Endothelial cell of umbilical vein (primary cell): ENCODE data around the gene SLC6A7. TPM values are rescaled to one million over a fixed set of nuclear protein-coding genes. Genes with fewer than 3 reads are reported as not detected.

ENCODE experiments used
- BruUV-seq: library from RNA; stranded (reverse); fragments of 400-500 nt; replicated peaks from 2 replicates; lab custom pipeline; 2021; lab: Mats Ljungman, UMichigan
- CTCF ChIA-PET: fragments of 300-600, 350-600 bp; sonication (Branson Sonifier 250); formaldehyde crosslinking; loops from one replicate; lab custom pipeline; 2021; ENCODE audit warnings: antibody characterized with exemption, inconsistent platforms; lab: Charles Lee
- POLR2A ChIA-PET: fragments of 300-600, 350-600 bp; sonication (Branson Sonifier 250); formaldehyde crosslinking; loops from one replicate; lab custom pipeline; 2021; ENCODE audit warnings: antibody characterized with exemption, inconsistent platforms; lab: Charles Lee
- DNase-seq: peaks from one replicate; pipeline ENCODE4 v3.0.0-alpha.2; 2011; ENCODE audit warnings: low read depth, low spot score
- FAIRE-seq: peaks from 2 replicates; lab custom pipeline; 2011; peaks lifted over from hg19 to GRCh38; lab: Jason Lieb, UNC
- H2AFZ ChIP-seq: 2 replicates; pipeline ENCODE4 v1.6.0; 2012; ENCODE audit warnings: low read depth, low read length, control low read depth, inconsistent platforms
- H3K27ac ChIP-seq: 2 replicates; pipeline ENCODE4 v1.5.1; 2011; ENCODE audit warnings: low read depth, mild to moderate bottlenecking, control low read depth, low read length, moderate library complexity; ENCODE audit not compliant: insufficient read depth
- H3K27me3 ChIP-seq, 2 experiments: 2 replicates each; pipeline versions ENCODE4 v1.6.0 to v1.6.1; 2011; ENCODE audit warnings: low read length in 2 of 2, mixed read lengths in 1 of 2; ENCODE audit not compliant: control insufficient read depth in 2 of 2, insufficient read depth in 2 of 2
- H3K36me3 ChIP-seq, 2 experiments: 2 replicates in 1 of 2; 3 replicates in 1 of 2; pipeline ENCODE4 v1.5.1; 2011; ENCODE audit warnings: low read length in 2 of 2, mild to moderate bottlenecking in 1 of 2, moderate library complexity in 1 of 2; ENCODE audit not compliant: control insufficient read depth in 2 of 2, insufficient read depth in 2 of 2; ENCODE audit errors: extremely low read depth in 1 of 2
- H3K4me1 ChIP-seq: 3 replicates; pipeline ENCODE4 v1.5.1; 2011; ENCODE audit warnings: mild to moderate bottlenecking, low read length; ENCODE audit not compliant: control insufficient read depth, insufficient read depth; ENCODE audit errors: extremely low read depth
- H3K4me2 ChIP-seq: 2 replicates; pipeline ENCODE4 v1.6.1; 2011; ENCODE audit warnings: low read length, control low read depth, mixed read lengths; ENCODE audit not compliant: insufficient read depth
- H3K4me3 ChIP-seq, 3 experiments: fragments of 200-600 bp in 1 of 3; sonication (generic), shearing (Covaris generic) in 1 of 3; replicated peaks in 1 of 3; 2 replicates each; pipeline ENCODE4 v1.5.1; 2011 to 2016; ENCODE audit warnings: control low read depth in 3 of 3, low read length in 3 of 3, mild to moderate bottlenecking in 2 of 3, inconsistent platforms in 1 of 3, low read depth in 1 of 3, moderate library complexity in 1 of 3; ENCODE audit not compliant: insufficient read depth in 1 of 3
- H3K79me2 ChIP-seq: 2 replicates; pipeline ENCODE4 v1.6.0; 2012; ENCODE audit warnings: low read length, inconsistent platforms; ENCODE audit not compliant: control insufficient read depth, insufficient read depth
- H3K9ac ChIP-seq: replicated peaks from 2 replicates; pipeline ENCODE3; 2011; ENCODE audit warnings: low read length, control low read depth; ENCODE audit not compliant: insufficient read depth; ENCODE audit errors: extremely low read depth
- H3K9me1 ChIP-seq: replicated peaks from 3 replicates; pipeline ENCODE4 v1.6.0; 2011; ENCODE audit warnings: mild to moderate bottlenecking, low read length; ENCODE audit not compliant: control insufficient read depth, insufficient read depth; ENCODE audit errors: extremely low read depth
- H3K9me3 ChIP-seq: replicated peaks from 2 replicates; pipeline ENCODE4 v1.5.1; 2012; ENCODE audit warnings: low read length, inconsistent platforms; ENCODE audit not compliant: control insufficient read depth, insufficient read depth
- H4K20me1 ChIP-seq: replicated peaks from 2 replicates; pipeline ENCODE3; 2011; ENCODE audit warnings: mild to moderate bottlenecking, low read length; ENCODE audit not compliant: control insufficient read depth, insufficient read depth; ENCODE audit errors: extremely low read depth
- EZH2 ChIP-seq: IDR thresholded peaks from 2 replicates; pipeline ENCODE4 v1.6.1; 2012; ENCODE audit warnings: borderline replicate concordance, low read depth, mild to moderate bottlenecking, moderate library complexity, low read length, inconsistent platforms; ENCODE audit not compliant: severe bottlenecking
- FOS ChIP-seq: IDR thresholded peaks from 2 replicates; pipeline ENCODE4 v1.6.1; 2011; ENCODE audit warnings: mild to moderate bottlenecking, low read length, moderate library complexity, borderline replicate concordance; ENCODE audit not compliant: insufficient read depth
- POLR2A ChIP-seq: IDR thresholded peaks from 2 replicates; pipeline ENCODE4 v1.6.1; 2012; ENCODE audit warnings: low read depth, mild to moderate bottlenecking, control low read depth, low read length
- POLR2AphosphoS5 ChIP-seq: IDR thresholded peaks from 2 replicates; pipeline ENCODE4 v1.6.1; 2012; ENCODE audit warnings: low read depth, mild to moderate bottlenecking, control low read depth, low read length, moderate library complexity; ENCODE audit not compliant: insufficient read depth
- dilution Hi-C: fragments of 300-500 bp; cut with MboI; formaldehyde crosslinking; loops from one replicate; pipeline ENCODE4 v1.15.0; 2019; ENCODE audit warnings: low sequenced_read_pairs; ENCODE audit not compliant: extremely low pct_ligation_motif_present
- intact Hi-C: fragments of 100-400 bp; cut with micrococcal nuclease; formaldehyde crosslinking; loops from one replicate; pipeline ENCODE4 v1.10.0; 2022
- polyA plus RNA-seq, 4 experiments: library from polyadenylated mRNA; depleted of rRNA in 3 of 4; stranded (reverse) in 3 of 4; unstranded in 1 of 4; fragments of >200 nt; gene quantifications; 2 replicates each; pipeline versions ENCODE4 v1.2.1 to v1.2.3, GENCODE V29; 2011 to 2012; ENCODE audit warnings: missing spikeins in 1 of 4
- total RNA-seq: library from RNA; stranded (reverse); gene quantifications from 2 replicates; pipeline ENCODE4 v1.2.3, GENCODE V29; 2021

Gene SLC6A7
- total and polyA plus RNA-seq, 2 donors (not counting 3 experiments of a cell fraction or from before 2014, with no cell fraction given), result not detected

GRCh38 chr5:150195736-150196485 is 6.0 kb downstream of the SLC6A7 start:
- dilution Hi-C loops (no loop called here), intact Hi-C loops (no loop called here)
- no peaks in the 10 kb centered on the region for H3K4me1 ChIP-seq
- no peak for DNase-seq
- no peak for FAIRE-seq
- H3K4me2 ChIP-seq, result no peak overlapping the region
- H3K4me3 ChIP-seq, result no peak overlapping the region
- no peaks in the 10 kb centered on the region for H3K9me3 ChIP-seq
- no peak for TF ChIP-seq POLR2A
- no peak for TF ChIP-seq FOS
- POLR2A ChIA-PET, result no interaction called here
- no TSS peak for BruUV-seq
- no peaks in the 10 kb centered on the region for H4K20me1 ChIP-seq
- H3K27ac ChIP-seq, result no peak overlapping the region
- no peak overlapping the region for H2AFZ ChIP-seq
- H3K9ac ChIP-seq, result no peak overlapping the region
- CTCF ChIA-PET, result interaction anchor here (1.0 kb wide), 1 partner anchor 121 kb away, joined by 3 read pairs; no protein-coding TSS in a partner anchor
- H3K36me3 ChIP-seq, result no peaks in the 10 kb centered on the region
- no peaks in the 10 kb centered on the region for H3K79me2 ChIP-seq
- H3K27me3 ChIP-seq, result peaks cover 24 to 25% of the 10 kb centered on the region in 2 experiments
- no peaks in the 10 kb centered on the region for H3K9me1 ChIP-seq

GRCh38 chr5:150196514-150196913 is 6.7 kb downstream of the SLC6A7 start:
- FAIRE-seq (no peak), DNase-seq (no peak)
- Histone ChIP-seq H3K9me3 (no peaks in the 10 kb centered on the region), H3K4me2 (no peak overlapping the region), H3K79me2 (no peaks in the 10 kb centered on the region), H2AFZ (no peak overlapping the region), H3K9ac (no peak overlapping the region), H3K4me3 (no peak overlapping the region), H3K36me3 (no peaks in the 10 kb centered on the region), H3K9me1 (no peaks in the 10 kb centered on the region), H3K27ac (no peak overlapping the region), H4K20me1 (no peaks in the 10 kb centered on the region), H3K27me3 (peaks cover 21% of the 10 kb centered on the region in 2 experiments), H3K4me1 (no peaks in the 10 kb centered on the region)
- BruUV-seq, result no TSS peak
- ChIA-PET POLR2A (no interaction called here), CTCF (no interaction called here)
- dilution Hi-C loops (no loop called here), intact Hi-C loops (no loop called here)
- TF ChIP-seq POLR2AphosphoS5, result no peak
- TF ChIP-seq EZH2, result no peak
- TF ChIP-seq FOS, result no peak
- TF ChIP-seq POLR2A, result no peak
